Liver (tissue), 9 donors: ENCODE data around the gene AKAP12. TPM values are rescaled to one million over a fixed set of nuclear protein-coding genes. Genes with fewer than 3 reads are reported as not detected.

Experiments used
- DNase-seq: peaks from one replicate; pipeline ENCODE4 v3.0.0-alpha.2; 2017; ENCODE audit warnings: low spot score
- H3K27ac ChIP-seq, 2 donors: one replicate each; pipeline ENCODE4 v1.7.0; 2013; ENCODE audit warnings: inconsistent platforms in 2 of 2, low read length in 2 of 2, control low read depth in 1 of 2, low read depth in 1 of 2, mild to moderate bottlenecking in 1 of 2
- H3K27me3 ChIP-seq, 4 donors: one replicate each; pipeline versions ENCODE4 v1.6.1 to v1.7.0; 2013; ENCODE audit warnings: low read length in 3 of 4, inconsistent platforms in 1 of 4, mild to moderate bottlenecking in 1 of 4, moderate library complexity in 1 of 4; ENCODE audit not compliant: control insufficient read depth in 4 of 4, insufficient read depth in 4 of 4
- H3K36me3 ChIP-seq, 4 donors: one replicate each; pipeline versions ENCODE4 v1.6.1 to v1.7.0; 2013; ENCODE audit warnings: low read length in 3 of 4, mild to moderate bottlenecking in 3 of 4, low read depth in 1 of 4, moderate library complexity in 1 of 4; ENCODE audit not compliant: control insufficient read depth in 4 of 4, insufficient read depth in 3 of 4
- H3K4me1 ChIP-seq, 4 donors: one replicate each; pipeline versions ENCODE4 v1.6.1 to v1.7.0; 2013; ENCODE audit warnings: low read length in 3 of 4, mild to moderate bottlenecking in 3 of 4, moderate library complexity in 1 of 4; ENCODE audit not compliant: control insufficient read depth in 4 of 4, insufficient read depth in 4 of 4
- H3K4me3 ChIP-seq, 3 donors: one replicate each; pipeline versions ENCODE4 v1.6.1 to v1.7.0; 2013; ENCODE audit warnings: low read length in 3 of 3, control low read depth in 1 of 3, low read depth in 1 of 3, mild to moderate bottlenecking in 1 of 3
- H3K9ac ChIP-seq, 2 donors: one replicate each; pipeline ENCODE4 v1.7.0; 2013; ENCODE audit warnings: low read length in 2 of 2, mild to moderate bottlenecking in 2 of 2, moderate library complexity in 2 of 2, control low read depth in 1 of 2, low read depth in 1 of 2
- H3K9me3 ChIP-seq, 4 donors: one replicate each; pipeline versions ENCODE4 v1.6.1 to v1.7.0; 2013; ENCODE audit warnings: low read length in 3 of 4; ENCODE audit not compliant: control insufficient read depth in 4 of 4
- EGR1 ChIP-seq, 2 donors: IDR thresholded peaks; 2 replicates each; pipeline ENCODE4 v1.6.1; 2016 to 2018; ENCODE audit warnings: antibody characterized with exemption in 2 of 2, low read depth in 2 of 2
- FOXA1 ChIP-seq: IDR thresholded peaks from 2 replicates; pipeline ENCODE4 v1.6.1; 2016; ENCODE audit warnings: antibody characterized with exemption
- FOXA2 ChIP-seq: IDR thresholded peaks from 2 replicates; pipeline ENCODE4 v1.6.1; 2016; ENCODE audit warnings: antibody characterized with exemption
- GABPA ChIP-seq, 2 donors: IDR thresholded peaks in 1 of 2; conservative IDR thresholded peaks in 1 of 2; 2 replicates each; pipeline ENCODE4 v1.6.1; 2016; ENCODE audit warnings: antibody characterized with exemption in 2 of 2, mild to moderate bottlenecking in 1 of 2, moderate library complexity in 1 of 2
- HNF4A ChIP-seq, 2 donors: conservative IDR thresholded peaks; 2 replicates each; pipeline ENCODE4 v1.6.1; 2016; ENCODE audit warnings: antibody characterized with exemption in 2 of 2, mild to moderate bottlenecking in 2 of 2
- HNF4G ChIP-seq: IDR thresholded peaks from 2 replicates; pipeline ENCODE4 v1.6.1; 2016; ENCODE audit warnings: antibody characterized with exemption
- JUND ChIP-seq, 2 donors: IDR thresholded peaks; 2 replicates each; pipeline ENCODE4 v1.6.1; 2016; ENCODE audit warnings: antibody characterized with exemption in 2 of 2
- NR2F2 ChIP-seq: IDR thresholded peaks from 2 replicates; pipeline ENCODE4 v1.6.1; 2016; ENCODE audit warnings: antibody characterized with exemption
- RAD21 ChIP-seq, 2 donors: IDR thresholded peaks; 2 replicates each; pipeline ENCODE4 v1.6.1; 2016; ENCODE audit warnings: antibody characterized with exemption in 2 of 2, mild to moderate bottlenecking in 2 of 2
- RXRA ChIP-seq, 2 donors: IDR thresholded peaks; 2 replicates each; pipeline ENCODE4 v1.6.1; 2017 to 2018; ENCODE audit warnings: antibody characterized with exemption in 2 of 2, mild to moderate bottlenecking in 1 of 2
- SP1 ChIP-seq: IDR thresholded peaks from 2 replicates; pipeline ENCODE4 v1.6.1; 2018; ENCODE audit warnings: antibody characterized with exemption, mild to moderate bottlenecking
- TAF1 ChIP-seq: conservative IDR thresholded peaks from 2 replicates; pipeline ENCODE4 v1.6.1; 2016; ENCODE audit warnings: antibody characterized with exemption, mild to moderate bottlenecking
- YY1 ChIP-seq: IDR thresholded peaks from 2 replicates; pipeline ENCODE4 v1.6.1; 2016; ENCODE audit warnings: antibody characterized with exemption, mild to moderate bottlenecking
- WGBS: extraction: QIAGEN DNeasy Blood & Tissue Kit; methylation state at CpG from one replicate; pipeline ENCODE4 v1.1.7; 2013; 5-methylcytosine and 5-hydroxymethylcytosine counted together
- polyA plus RNA-seq, 2 donors: library from polyadenylated mRNA; stranded (reverse) in 1 of 2; unstranded in 1 of 2; fragments of 200-250 nt in 1 of 2; fragments of >200 nt in 1 of 2; fragmentation: Nextera tagmentation in 1 of 2; extraction: Ambion mirVana in 1 of 2; gene quantifications; one replicate each; pipeline versions ENCODE4 v1.2.1 to v1.2.3, GENCODE V29; 2013 to 2015
- total RNA-seq, 2 donors: library from RNA; depleted of rRNA; stranded (reverse); fragments of >200 nt; gene quantifications; one replicate each; pipeline ENCODE4 v1.2.3, GENCODE V29; 2014
- TF ChIP-seq, protein P1 (sequence below): IDR thresholded peaks from 2 replicates; pipeline ENCODE4 v1.6.1; 2016; ENCODE audit warnings: antibody characterized with exemption, mild to moderate bottlenecking
- TF ChIP-seq, protein P2 (sequence below): IDR thresholded peaks from 2 replicates; pipeline ENCODE4 v1.6.1; 2016; ENCODE audit warnings: antibody characterized with exemption
- TF ChIP-seq, protein P3 (sequence below): IDR thresholded peaks from 2 replicates; pipeline ENCODE4 v1.6.1; 2016; ENCODE audit warnings: antibody characterized with exemption
- TF ChIP-seq, protein P4 (sequence below): IDR thresholded peaks from 2 replicates; pipeline ENCODE4 v1.6.1; 2016; ENCODE audit warnings: antibody characterized with exemption
- TF ChIP-seq, protein P5 (sequence below): fragments of 150-350 bp; IDR thresholded peaks from 2 replicates; pipeline ENCODE4 v1.5.1; 2017; ENCODE audit warnings: improper control_type of control experiment, low read depth, low read length; ENCODE audit not compliant: missing input control
- donor health status: healthy.
- donor health status: healthy.
- donor health status: healthy.
- donor health status: healthy.
- donor health status: healthy.

Gene AKAP12
- total and polyA plus RNA-seq, 4 donors = 6.7 to 14.8 (median 8.6) TPM

DNA sequence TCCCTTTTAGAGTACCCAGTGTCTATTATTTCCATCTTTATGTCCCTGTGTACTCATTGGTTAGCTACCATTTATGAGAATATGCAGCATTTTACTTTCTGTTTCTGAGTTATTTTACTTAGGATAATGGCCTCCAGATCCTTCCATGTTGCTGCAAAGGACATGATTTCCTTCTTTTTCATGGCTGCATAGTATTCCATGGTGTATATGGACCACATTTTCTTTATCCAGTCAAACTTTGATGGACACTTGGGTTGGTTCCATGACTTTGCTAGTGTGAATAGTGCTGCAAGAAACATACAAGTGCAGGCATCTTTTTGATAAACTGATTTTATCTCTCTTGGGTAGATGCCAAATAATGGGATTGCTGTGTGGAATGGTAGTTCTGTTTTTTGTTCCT lies 96.2 kb downstream of the AKAP12 start (continued):
- TF ChIP-seq, protein P1, sequence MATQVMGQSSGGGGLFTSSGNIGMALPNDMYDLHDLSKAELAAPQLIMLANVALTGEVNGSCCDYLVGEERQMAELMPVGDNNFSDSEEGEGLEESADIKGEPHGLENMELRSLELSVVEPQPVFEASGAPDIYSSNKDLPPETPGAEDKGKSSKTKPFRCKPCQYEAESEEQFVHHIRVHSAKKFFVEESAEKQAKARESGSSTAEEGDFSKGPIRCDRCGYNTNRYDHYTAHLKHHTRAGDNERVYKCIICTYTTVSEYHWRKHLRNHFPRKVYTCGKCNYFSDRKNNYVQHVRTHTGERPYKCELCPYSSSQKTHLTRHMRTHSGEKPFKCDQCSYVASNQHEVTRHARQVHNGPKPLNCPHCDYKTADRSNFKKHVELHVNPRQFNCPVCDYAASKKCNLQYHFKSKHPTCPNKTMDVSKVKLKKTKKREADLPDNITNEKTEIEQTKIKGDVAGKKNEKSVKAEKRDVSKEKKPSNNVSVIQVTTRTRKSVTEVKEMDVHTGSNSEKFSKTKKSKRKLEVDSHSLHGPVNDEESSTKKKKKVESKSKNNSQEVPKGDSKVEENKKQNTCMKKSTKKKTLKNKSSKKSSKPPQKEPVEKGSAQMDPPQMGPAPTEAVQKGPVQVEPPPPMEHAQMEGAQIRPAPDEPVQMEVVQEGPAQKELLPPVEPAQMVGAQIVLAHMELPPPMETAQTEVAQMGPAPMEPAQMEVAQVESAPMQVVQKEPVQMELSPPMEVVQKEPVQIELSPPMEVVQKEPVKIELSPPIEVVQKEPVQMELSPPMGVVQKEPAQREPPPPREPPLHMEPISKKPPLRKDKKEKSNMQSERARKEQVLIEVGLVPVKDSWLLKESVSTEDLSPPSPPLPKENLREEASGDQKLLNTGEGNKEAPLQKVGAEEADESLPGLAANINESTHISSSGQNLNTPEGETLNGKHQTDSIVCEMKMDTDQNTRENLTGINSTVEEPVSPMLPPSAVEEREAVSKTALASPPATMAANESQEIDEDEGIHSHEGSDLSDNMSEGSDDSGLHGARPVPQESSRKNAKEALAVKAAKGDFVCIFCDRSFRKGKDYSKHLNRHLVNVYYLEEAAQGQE = no peak
- TF ChIP-seq, protein P2, sequence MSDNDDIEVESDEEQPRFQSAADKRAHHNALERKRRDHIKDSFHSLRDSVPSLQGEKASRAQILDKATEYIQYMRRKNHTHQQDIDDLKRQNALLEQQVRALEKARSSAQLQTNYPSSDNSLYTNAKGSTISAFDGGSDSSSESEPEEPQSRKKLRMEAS = no peak
- TF ChIP-seq NR2F2 (no peak), RXRA (IDR thresholded peaks at IDR 0.05) (no peak), RAD21 (IDR thresholded peaks at IDR 0.05) (no peak), FOXA2 (no peak), EGR1 (IDR thresholded peaks at IDR 0.05; ENCODE audit: low read depth in 2 of 2) (no peak), SP1 (no peak), YY1 (no peak), GABPA (IDR thresholded peaks at IDR 0.05 in 1 of 2, conservative IDR thresholded peaks at IDR 0.05 in 1 of 2) (no peak), FOXA1 (no peak)

DNA sequence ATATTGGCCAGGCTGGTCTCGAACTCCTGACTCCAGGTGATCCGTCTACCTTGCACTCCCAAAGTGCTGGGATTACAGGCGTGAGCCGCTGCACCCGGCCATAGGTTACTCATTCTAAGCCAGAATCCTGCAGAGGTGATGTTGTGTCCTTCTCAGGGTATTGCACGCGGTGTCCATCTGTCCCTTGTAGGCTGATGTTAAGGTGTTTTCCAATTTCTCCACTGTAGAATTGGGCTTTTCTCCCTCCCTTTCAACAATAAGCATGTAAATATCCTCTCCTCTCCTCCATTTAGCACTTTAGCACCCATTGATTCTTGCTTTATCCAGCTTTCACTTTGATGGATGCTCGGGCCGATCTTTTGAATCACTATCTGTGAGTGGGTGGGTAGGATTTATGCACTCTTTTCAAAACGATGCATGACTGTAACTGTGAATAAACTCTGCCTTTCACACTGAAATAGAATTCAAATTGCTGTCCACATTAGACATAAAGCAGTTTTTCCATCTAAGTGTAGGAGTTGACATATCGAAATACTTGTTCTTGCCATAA lies 99.0 kb downstream of the AKAP12 start:
- Histone ChIP-seq H3K9ac (no peak overlapping the region), H3K4me3 (no peak overlapping the region), H3K27me3 (no peaks in the 10 kb centered on the region), H3K9me3 (no peaks in the 10 kb centered on the region), H3K27ac (no peak overlapping the region), H3K4me1 (no peaks in the 10 kb centered on the region), H3K36me3 (no peaks in the 10 kb centered on the region)
- WGBS = 85% methylated on average over 11 of the region's 11 CpGs
- no peak for DNase-seq
- TF ChIP-seq RAD21 (IDR thresholded peaks at IDR 0.05) (no peak), NR2F2 (no peak), FOXA2 (no peak)

DNA sequence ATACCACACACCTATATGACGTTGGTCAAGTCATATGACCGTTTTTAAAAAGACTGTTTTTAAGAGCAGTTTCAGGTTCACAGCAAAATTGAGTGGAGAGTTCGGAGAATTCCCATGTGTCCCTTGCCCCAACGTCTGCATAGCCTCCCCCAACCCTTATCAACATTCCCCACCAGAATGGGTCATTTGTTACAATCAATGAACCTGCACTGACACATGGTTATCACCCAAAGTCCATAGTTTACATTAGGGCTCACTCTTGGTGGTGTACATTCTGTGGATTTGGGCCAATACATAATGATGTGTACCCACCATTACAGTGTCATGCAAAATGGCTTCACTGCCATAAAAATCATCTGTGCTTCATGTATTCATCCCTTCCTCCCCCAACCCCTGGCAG lies 99.6 kb downstream of the AKAP12 start:
- no peak for DNase-seq

More for the DNA sequence above, 99.6 kb downstream of the AKAP12 start:
- no peak overlapping the region for H3K4me3 ChIP-seq
- H3K27ac ChIP-seq = no peak overlapping the region
- TF ChIP-seq FOXA1 (no peak), JUND (IDR thresholded peaks at IDR 0.05) (no peak), HNF4G (no peak), GABPA (IDR thresholded peaks at IDR 0.05 in 1 of 2, conservative IDR thresholded peaks at IDR 0.05 in 1 of 2) (no peak), RAD21 (IDR thresholded peaks at IDR 0.05) (no peak), YY1 (no peak), RXRA (IDR thresholded peaks at IDR 0.05) (no peak), HNF4A (conservative IDR thresholded peaks at IDR 0.05) (no peak), EGR1 (IDR thresholded peaks at IDR 0.05; ENCODE audit: low read depth in 2 of 2) (no peak), SP1 (no peak), TAF1 (no peak), FOXA2 (no peak), NR2F2 (no peak)
- TF ChIP-seq, protein P3, sequence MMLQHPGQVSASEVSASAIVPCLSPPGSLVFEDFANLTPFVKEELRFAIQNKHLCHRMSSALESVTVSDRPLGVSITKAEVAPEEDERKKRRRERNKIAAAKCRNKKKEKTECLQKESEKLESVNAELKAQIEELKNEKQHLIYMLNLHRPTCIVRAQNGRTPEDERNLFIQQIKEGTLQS = no peak
- TF ChIP-seq, protein P2 = no peak
- TF ChIP-seq, protein P4, sequence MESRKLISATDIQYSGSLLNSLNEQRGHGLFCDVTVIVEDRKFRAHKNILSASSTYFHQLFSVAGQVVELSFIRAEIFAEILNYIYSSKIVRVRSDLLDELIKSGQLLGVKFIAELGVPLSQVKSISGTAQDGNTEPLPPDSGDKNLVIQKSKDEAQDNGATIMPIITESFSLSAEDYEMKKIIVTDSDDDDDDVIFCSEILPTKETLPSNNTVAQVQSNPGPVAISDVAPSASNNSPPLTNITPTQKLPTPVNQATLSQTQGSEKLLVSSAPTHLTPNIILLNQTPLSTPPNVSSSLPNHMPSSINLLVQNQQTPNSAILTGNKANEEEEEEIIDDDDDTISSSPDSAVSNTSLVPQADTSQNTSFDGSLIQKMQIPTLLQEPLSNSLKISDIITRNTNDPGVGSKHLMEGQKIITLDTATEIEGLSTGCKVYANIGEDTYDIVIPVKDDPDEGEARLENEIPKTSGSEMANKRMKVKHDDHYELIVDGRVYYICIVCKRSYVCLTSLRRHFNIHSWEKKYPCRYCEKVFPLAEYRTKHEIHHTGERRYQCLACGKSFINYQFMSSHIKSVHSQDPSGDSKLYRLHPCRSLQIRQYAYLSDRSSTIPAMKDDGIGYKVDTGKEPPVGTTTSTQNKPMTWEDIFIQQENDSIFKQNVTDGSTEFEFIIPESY = no peak
- TF ChIP-seq, protein P5, sequence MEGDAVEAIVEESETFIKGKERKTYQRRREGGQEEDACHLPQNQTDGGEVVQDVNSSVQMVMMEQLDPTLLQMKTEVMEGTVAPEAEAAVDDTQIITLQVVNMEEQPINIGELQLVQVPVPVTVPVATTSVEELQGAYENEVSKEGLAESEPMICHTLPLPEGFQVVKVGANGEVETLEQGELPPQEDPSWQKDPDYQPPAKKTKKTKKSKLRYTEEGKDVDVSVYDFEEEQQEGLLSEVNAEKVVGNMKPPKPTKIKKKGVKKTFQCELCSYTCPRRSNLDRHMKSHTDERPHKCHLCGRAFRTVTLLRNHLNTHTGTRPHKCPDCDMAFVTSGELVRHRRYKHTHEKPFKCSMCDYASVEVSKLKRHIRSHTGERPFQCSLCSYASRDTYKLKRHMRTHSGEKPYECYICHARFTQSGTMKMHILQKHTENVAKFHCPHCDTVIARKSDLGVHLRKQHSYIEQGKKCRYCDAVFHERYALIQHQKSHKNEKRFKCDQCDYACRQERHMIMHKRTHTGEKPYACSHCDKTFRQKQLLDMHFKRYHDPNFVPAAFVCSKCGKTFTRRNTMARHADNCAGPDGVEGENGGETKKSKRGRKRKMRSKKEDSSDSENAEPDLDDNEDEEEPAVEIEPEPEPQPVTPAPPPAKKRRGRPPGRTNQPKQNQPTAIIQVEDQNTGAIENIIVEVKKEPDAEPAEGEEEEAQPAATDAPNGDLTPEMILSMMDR = no peak
- TF ChIP-seq, protein P1 = no peak
- H3K9me3 ChIP-seq = no peaks in the 10 kb centered on the region
- no peak overlapping the region for H3K9ac ChIP-seq
- no peaks in the 10 kb centered on the region for H3K27me3 ChIP-seq
- WGBS = 74% methylated on average over 4 of the region's 4 CpGs
- no peaks in the 10 kb centered on the region for H3K36me3 ChIP-seq
- no peaks in the 10 kb centered on the region for H3K4me1 ChIP-seq
